GM19193 (cell line): ENCODE results near the gene TJP1.

Experiments used
- POLR2A ChIP-seq: IDR thresholded peaks from 4 replicates; pipeline ENCODE4 v1.6.1; 2011; ENCODE audit not compliant: insufficient read depth, insufficient read length; ENCODE audit errors: extremely low read depth

The TJP1 gene

DNA sequence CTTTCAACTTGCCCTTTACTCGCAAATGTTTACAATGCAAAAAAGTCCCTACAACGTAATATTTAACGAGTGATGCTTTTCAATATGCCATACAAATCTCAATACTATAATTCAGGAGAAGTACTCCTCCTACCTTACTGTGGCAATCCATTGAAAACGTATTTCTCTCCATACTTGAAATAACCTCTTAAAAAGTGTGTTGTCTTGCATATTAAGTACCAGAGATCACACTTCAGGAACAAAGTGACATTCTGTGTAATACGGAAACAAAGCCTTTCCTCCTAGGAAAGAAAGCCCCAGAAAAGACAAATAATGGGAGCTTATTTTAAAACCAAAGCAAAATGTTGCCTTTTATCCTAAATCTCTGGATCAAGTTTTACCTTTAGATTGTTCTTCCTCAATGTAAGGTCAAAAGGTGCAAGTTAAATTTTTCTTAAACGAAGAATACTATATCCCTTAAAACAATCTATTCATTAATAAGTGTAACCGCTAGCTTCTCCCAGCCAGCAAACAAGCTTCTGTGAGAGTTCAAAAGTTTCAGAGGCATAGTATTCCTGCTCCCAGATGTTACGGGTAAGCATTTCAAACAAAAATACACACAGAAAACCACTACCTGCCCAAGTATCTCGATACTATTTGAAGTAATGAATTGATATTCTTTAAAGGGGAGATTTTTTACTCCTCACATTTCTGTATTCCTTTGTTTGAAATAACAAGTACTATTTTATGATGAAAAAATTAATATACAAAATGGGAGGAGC lies 1.7 kb downstream of the TJP1 start:
- no peak for TF ChIP-seq POLR2A

DNA sequence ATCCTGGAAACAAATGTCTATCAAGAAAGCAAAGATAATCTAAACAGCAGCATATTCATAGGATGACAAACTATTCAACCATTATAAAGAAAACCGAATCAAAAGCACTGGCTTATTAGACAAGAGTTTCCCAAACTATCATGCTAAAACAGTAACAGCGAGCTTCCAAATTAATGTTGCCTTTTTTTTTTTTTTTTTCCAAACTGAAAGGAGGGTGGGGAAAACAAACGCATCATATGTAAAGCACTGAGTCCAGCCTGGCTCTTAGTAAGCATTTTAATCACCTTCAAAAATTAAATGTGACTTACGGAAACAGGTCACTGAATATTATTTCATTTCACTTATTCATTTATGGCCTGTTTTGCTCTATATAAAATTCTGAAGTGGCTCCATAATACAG lies 2.3 kb downstream of the TJP1 start:
- no peak for TF ChIP-seq POLR2A

GRCh38 chr15:29818141-29818540 lies 4.1 kb downstream of the TJP1 start:
- no peak for TF ChIP-seq POLR2A

- TF ChIP-seq POLR2A = no peak
Measured at GRCh38 chr15:29815000-29815710, 7.1 kb downstream of the TJP1 start.

DNA sequence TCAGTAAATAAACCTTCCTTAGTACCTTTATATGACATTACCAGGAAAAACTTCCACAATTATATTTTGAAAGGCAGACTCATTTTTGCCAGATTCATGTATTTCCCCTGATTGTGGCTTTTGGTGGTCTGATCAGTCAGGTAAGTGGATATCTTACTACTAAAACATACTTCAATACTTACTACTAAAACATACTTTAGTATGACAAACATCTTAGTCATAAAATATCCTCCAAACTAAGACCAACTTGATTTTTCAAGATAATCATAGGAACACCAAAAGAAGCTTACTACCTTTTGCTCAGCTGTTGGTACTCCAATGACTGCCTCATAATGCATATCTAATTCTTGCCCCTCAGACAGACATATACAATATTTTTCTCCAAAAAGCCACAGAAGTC lies 9.3 kb downstream of the TJP1 start:
- TF ChIP-seq POLR2A = no peak

- no peak for TF ChIP-seq POLR2A
Measured at GRCh38 chr15:29812384-29812694, 9.9 kb downstream of the TJP1 start.

DNA sequence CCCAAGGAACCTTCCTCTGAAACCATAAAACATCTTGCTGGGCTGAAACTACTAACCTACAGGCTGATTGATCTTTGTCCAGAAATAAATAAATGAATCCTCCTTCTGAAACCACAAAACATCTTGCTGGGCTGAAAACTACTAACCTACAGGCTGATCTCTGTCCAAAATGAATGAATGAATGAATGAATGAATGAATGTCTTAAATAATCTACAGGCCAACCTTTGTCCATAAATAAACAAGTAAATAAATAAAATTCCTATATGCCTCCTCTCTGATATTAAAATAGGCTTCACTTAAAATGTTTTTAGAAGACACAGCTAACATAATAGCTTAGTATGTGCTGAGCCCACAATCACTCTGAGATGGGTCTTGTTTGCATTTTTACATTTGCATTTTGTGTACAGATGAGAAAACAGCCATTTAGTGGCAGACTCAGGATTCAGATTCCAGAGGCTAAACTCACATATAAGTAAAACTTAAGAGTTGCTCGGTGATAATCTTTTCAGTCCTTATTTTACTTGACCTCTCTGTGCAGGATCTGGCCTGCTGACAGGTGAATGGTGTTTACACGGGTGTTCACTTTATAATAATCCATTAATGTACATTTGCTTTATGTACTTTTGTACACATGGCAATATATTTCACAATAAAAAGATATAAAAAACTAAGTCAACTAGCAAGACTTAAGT lies 10.4 kb downstream of the TJP1 start:
- no peak for TF ChIP-seq POLR2A

GRCh38 chr15:29805708-29806104 lies 16.6 kb downstream of the TJP1 start:
- no peak for TF ChIP-seq POLR2A

DNA sequence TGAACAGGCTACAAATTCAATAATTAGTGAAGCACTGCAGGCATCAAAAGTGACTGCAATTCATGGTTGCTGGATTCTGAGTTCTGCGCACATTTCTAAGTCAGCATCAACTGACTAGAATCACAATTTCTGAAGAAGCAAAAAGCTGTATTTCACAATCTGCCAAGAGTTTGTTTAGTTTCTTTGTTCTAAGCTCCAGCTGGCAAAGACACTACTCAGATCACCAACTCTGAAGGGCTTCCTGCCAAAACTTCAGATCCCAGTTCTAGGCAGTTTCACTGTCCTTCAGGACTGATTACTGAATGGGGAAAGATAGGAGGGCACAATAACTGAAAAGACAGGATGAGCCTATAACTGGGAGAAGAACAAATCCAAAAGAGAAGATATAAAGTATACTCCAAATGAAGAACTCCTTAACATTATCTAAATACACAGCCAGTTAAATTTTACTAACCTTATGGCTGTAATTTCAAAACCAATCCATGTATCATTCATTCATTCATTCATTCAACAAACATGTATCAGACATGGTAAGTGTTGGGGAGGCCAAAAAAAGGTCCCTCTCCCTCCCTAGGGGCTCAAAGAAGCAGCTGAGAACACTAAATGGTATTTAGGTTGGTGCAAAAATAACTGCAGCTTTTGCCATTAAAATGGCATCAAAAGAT lies 17.1 kb downstream of the TJP1 start:
- TF ChIP-seq POLR2A = no peak

GRCh38 chr15:29802411-29802810 lies 19.9 kb downstream of the TJP1 start:
- TF ChIP-seq POLR2A = no peak

DNA sequence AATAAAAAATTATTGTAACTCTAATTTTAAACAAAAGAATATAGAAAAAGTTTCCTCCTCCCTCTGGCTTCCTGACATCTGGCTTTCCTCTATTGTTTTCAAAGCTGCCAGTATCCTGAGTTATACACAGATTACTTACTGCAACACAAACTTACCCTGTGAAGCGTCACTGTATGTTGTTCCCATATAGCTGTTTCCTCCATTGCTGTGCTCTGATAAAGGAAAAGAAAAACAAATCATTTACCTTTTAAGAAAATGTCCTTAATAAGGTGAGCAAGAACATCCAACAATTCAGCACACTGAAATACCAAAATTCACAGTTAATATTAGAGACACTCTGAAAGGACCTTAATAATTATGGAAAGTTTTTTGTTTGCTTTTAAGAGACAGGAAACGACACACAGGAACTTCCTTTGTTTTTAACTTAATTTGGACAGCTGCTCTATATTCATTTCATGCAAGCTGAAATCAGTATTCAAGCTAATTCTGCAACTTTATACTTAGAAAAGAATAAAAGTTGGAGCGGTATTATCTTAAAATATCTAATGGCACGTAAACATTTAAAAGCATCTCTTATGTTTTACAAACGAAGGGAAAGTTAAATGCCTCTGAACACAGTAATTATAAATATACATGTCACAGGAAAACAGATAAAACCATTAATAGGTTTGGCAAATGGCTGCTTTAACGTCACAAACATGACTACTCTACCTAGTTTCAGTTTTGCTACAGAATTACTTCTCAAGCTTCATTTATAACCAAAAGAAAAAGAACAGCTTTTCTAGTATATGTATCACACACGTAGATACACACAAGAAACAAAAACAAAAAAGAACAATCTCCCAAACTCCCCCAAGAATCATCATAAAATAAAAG lies 21.5 kb downstream of the TJP1 start:
- TF ChIP-seq POLR2A = no peak

DNA sequence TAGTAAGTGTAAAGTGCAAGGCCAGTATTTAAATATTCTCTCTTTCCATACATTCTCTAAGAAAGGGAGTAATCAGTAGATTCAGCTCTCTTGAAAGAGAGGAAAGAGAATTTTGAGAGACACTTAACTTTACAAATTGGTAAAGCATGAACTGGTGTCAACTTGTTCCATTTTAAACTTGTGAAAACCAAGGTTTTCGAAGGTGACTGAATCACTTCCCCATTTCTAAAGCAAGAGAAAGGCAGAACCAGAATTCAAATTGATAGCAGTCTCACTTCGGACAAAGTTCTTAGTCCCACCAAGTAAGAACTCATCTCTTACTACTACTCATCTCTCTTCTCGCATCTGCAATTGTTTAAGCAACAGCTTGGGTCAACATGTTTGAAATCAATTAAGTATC lies 22.4 kb downstream of the TJP1 start:
- no peak for TF ChIP-seq POLR2A

- no peak for TF ChIP-seq POLR2A
Measured at GRCh38 chr15:29795610-29796009, 26.7 kb downstream of the TJP1 start.

DNA sequence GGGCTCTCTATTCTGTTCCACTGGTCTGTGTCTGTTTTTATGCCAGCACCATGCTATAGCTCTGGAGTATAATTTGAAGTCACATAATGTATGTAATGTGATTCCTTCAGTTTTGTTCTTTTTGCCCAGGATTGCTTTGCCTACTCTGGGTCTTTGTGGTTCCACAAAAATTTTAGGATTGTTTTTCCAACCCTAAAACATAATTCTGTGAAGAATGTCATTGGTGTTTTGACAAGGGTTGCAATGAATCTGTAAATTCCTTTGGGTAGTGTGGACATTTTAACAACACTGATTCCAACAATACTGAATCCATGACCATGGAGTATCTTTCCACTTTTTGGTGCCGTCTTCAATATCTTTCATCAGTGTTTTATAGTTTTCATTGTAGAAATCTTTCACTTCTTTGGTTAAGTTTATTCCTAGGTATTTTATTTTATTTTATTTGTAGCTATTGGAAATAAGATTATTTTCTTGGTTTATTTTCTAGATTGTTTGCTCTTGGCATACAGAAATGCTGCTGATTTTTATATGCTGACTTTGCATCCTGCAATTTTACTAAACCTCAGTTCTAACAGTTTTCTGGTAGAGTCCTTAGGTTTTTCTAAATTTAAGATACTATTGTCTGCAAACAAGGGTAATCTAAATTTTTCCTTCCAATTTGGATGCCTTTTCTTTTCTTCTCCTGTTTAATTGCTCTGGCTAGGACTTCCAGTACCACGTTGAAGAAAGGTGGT lies 29.7 kb downstream of the TJP1 start:
- TF ChIP-seq POLR2A = no peak
